HCT116 (cell line): ENCODE measurements around the gene RGS6. TPM values are rescaled to one million over a fixed set of nuclear protein-coding genes. Genes with fewer than 3 reads are reported as not detected.

Source experiments
- ATAC-seq: fragments of 200-7000 bp; cut with Tn5 transposase; 2 replicates; pipeline ENCODE4 v1.9.1; 2020; ENCODE audit warnings: mild to moderate bottlenecking, moderate library complexity
- BruUV-seq: library from RNA; stranded (reverse); fragments of 400-500 nt; replicated peaks from 2 replicates; lab custom pipeline; 2021; lab: Mats Ljungman, UMichigan
- CTCF ChIA-PET: fragments of 300-600 bp; sonication (Branson Sonifier 250); formaldehyde crosslinking; loops from one replicate; lab custom pipeline; 2021; ENCODE audit warnings: antibody characterized with exemption; lab: Charles Lee
- POLR2A ChIA-PET: fragments of 300-600, 350-600 bp; sonication (Branson Sonifier 250); formaldehyde crosslinking; loops from one replicate; lab custom pipeline; 2021; ENCODE audit warnings: antibody characterized with exemption; lab: Charles Lee
- RAD21 ChIA-PET, 2 experiments: fragments of 300-600 bp; sonication (Branson Sonifier 250); formaldehyde crosslinking; loops; one replicate each; lab custom pipeline; 2023; ENCODE audit warnings: low total read pairs in 2 of 2; ENCODE audit not compliant: uncharacterized antibody in 2 of 2, unreplicated experiment in 2 of 2, low non-redundant PET in 1 of 2; lab: Charles Lee
- DNase-seq: peaks from one replicate; pipeline ENCODE4 v3.0.0-alpha.2; 2010; ENCODE audit warnings: low read depth, low spot score
- H2AFZ ChIP-seq: fragments of 200-600 bp; shearing (Covaris generic), sonication (generic); 2 replicates; pipeline ENCODE4 v1.6.1; 2017; ENCODE audit warnings: low read depth, mixed run types, mixed read lengths, antibody characterized with exemption, low read length; ENCODE audit not compliant: poor library complexity, severe bottlenecking
- H3K27ac ChIP-seq: 2 replicates; pipeline ENCODE4 v1.5.1; 2012; ENCODE audit warnings: low read depth, low read length
- H3K27me3 ChIP-seq: fragments of 200-600 bp; sonication (generic); 2 replicates; pipeline ENCODE4 v1.6.1; 2016; ENCODE audit warnings: mixed run types, low read length, mixed read lengths; ENCODE audit not compliant: insufficient read depth
- H3K36me3 ChIP-seq, 2 experiments: fragments of 200-500 bp in 1 of 2; fragments of 200-600 bp in 1 of 2; sonication (Bioruptor generic) in 1 of 2; sonication (generic) in 1 of 2; 2 replicates each; pipeline versions ENCODE4 v1.5.1 to v1.6.1; 2014 to 2016; ENCODE audit warnings: low read length in 2 of 2, inconsistent platforms in 1 of 2, mixed read lengths in 1 of 2, mixed run types in 1 of 2; ENCODE audit not compliant: insufficient read depth in 2 of 2, control insufficient read depth in 1 of 2
- H3K4me1 ChIP-seq, 2 experiments: fragments of 200-600 bp in 1 of 2; sonication (generic) in 1 of 2; 2 replicates each; pipeline versions ENCODE4 v1.5.1 to v1.6.1; 2012 to 2017; ENCODE audit warnings: low read length in 2 of 2, inconsistent platforms in 1 of 2, mild to moderate bottlenecking in 1 of 2, mixed read lengths in 1 of 2, mixed run types in 1 of 2, moderate library complexity in 1 of 2; ENCODE audit not compliant: insufficient read depth in 2 of 2, control insufficient read depth in 1 of 2
- H3K4me2 ChIP-seq: fragments of 200-600 bp; sonication (generic); 2 replicates; pipeline ENCODE4 v1.6.1; 2017; ENCODE audit warnings: mixed run types, low read length, mixed read lengths
- H3K4me3 ChIP-seq, 2 experiments: fragments of 200-600 bp in 1 of 2; sonication (generic) in 1 of 2; replicated peaks in 1 of 2; 2 replicates each; pipeline ENCODE4 v1.5.1; 2011 to 2016; ENCODE audit warnings: low read length in 2 of 2, control low read depth in 1 of 2, low read depth in 1 of 2, mild to moderate bottlenecking in 1 of 2, mixed read lengths in 1 of 2, mixed run types in 1 of 2
- H3K79me2 ChIP-seq: fragments of 200-600 bp; sonication (generic); 2 replicates; pipeline ENCODE4 v1.6.1; 2017; ENCODE audit warnings: mild to moderate bottlenecking, mixed run types, low read length, moderate library complexity, mixed read lengths; ENCODE audit not compliant: insufficient read depth
- H3K9ac ChIP-seq: fragments of 200-600 bp; sonication (generic); 2 replicates; pipeline ENCODE4 v1.6.1; 2016; ENCODE audit warnings: low read length, mixed read lengths
- H3K9me2 ChIP-seq: fragments of 200-600 bp; sonication (generic), shearing (Covaris generic); 2 replicates; pipeline ENCODE4 v1.6.1; 2017; ENCODE audit warnings: mixed run types, mild to moderate bottlenecking, moderate library complexity; ENCODE audit not compliant: insufficient read depth
- H3K9me3 ChIP-seq, 2 experiments: fragments of 200-500 bp in 1 of 2; fragments of 200-600 bp in 1 of 2; sonication (Bioruptor generic) in 1 of 2; sonication (generic) in 1 of 2; 2 replicates each; pipeline ENCODE4 v1.6.1; 2014 to 2017; ENCODE audit warnings: low read length in 2 of 2, mixed read lengths in 2 of 2, inconsistent platforms in 1 of 2, low read depth in 1 of 2, mild to moderate bottlenecking in 1 of 2, mixed run types in 1 of 2, moderate library complexity in 1 of 2; ENCODE audit not compliant: control insufficient read depth in 1 of 2, insufficient read depth in 1 of 2
- H4K20me1 ChIP-seq: fragments of 200-600 bp; sonication (generic), shearing (Covaris generic); 2 replicates; pipeline ENCODE4 v1.6.1; 2017; ENCODE audit warnings: mixed run types, mild to moderate bottlenecking, moderate library complexity; ENCODE audit not compliant: insufficient read depth
- EGR1 ChIP-seq: IDR thresholded peaks from 2 replicates; pipeline ENCODE4 v1.6.1; 2012; ENCODE audit warnings: low read depth
- ELF1 ChIP-seq: IDR thresholded peaks from 2 replicates; pipeline ENCODE4 v1.6.1; 2012; ENCODE audit warnings: low read depth, borderline replicate concordance
- EZH2 ChIP-seq: fragments of 200-600 bp; sonication (generic); IDR thresholded peaks from 2 replicates; pipeline ENCODE4 v1.6.1; 2017; ENCODE audit warnings: antibody characterized with exemption, mixed run types
- EZH2phosphoT487 ChIP-seq: fragments of 200-600 bp; IDR thresholded peaks from 2 replicates; pipeline ENCODE4 v1.6.1; 2018; ENCODE audit warnings: antibody characterized with exemption, borderline replicate concordance
- POLR2A ChIP-seq: IDR thresholded peaks from 2 replicates; pipeline ENCODE4 v1.7.0; 2011; ENCODE audit warnings: borderline replicate concordance; ENCODE audit not compliant: insufficient read depth, insufficient read length; ENCODE audit errors: extremely low read depth
- SIN3A ChIP-seq: IDR thresholded peaks from 2 replicates; pipeline ENCODE4 v1.6.1; 2012; ENCODE audit warnings: low read depth
- SP1 ChIP-seq: IDR thresholded peaks from 2 replicates; pipeline ENCODE4 v1.6.1; 2012; ENCODE audit warnings: low read depth
- TCF7L2 ChIP-seq: IDR thresholded peaks from 2 replicates; pipeline ENCODE4 v1.7.0; 2011; ENCODE audit warnings: borderline replicate concordance, inconsistent platforms; ENCODE audit not compliant: insufficient read depth, insufficient read length; ENCODE audit errors: extremely low read depth
- YY1 ChIP-seq: IDR thresholded peaks from 2 replicates; pipeline ENCODE4 v1.6.1; 2011; ENCODE audit warnings: low read length, low read depth, moderate library complexity, mild to moderate bottlenecking; ENCODE audit not compliant: insufficient replicate concordance; ENCODE audit errors: extremely low read depth
- ZFX ChIP-seq: fragments of 450-650 bp; IDR thresholded peaks from 2 replicates; pipeline ENCODE4 v1.6.1; 2017
- ZNF274 ChIP-seq: fragments of 200-500 bp; sonication (Bioruptor generic); IDR thresholded peaks from 2 replicates; pipeline ENCODE4 v1.6.1; 2014; ENCODE audit warnings: mild to moderate bottlenecking, low read depth, low read length, inconsistent platforms
- intact Hi-C: fragments of 100-400 bp; cut with micrococcal nuclease; formaldehyde crosslinking; loops from 2 replicates; pipeline ENCODE4 v1.10.0; 2022
- total RNA-seq: library from RNA; stranded (reverse); gene quantifications from one replicate; pipeline ENCODE4 v1.2.1, GENCODE V29; 2021; ENCODE audit not compliant: unreplicated experiment
- TF ChIP-seq, protein P1 (sequence below): IDR thresholded peaks from 2 replicates; pipeline ENCODE4 v1.6.1; 2012
- TF ChIP-seq, protein P2 (sequence below): IDR thresholded peaks from 2 replicates; pipeline ENCODE4 v1.6.1; 2012; ENCODE audit warnings: low read depth

Gene RGS6
- total RNA-seq, 1 experiment from 2014 or later = 4.7 TPM

GRCh38 chr14:72075649-72076334 lies 143.6 kb downstream of the RGS6 start:
- no peaks in the 10 kb centered on the region for H3K9me3 ChIP-seq
- H3K4me2 ChIP-seq = no peak overlapping the region
- no peak for ATAC-seq
- CTCF ChIA-PET = no interaction called here
- no peak overlapping the region for H2AFZ ChIP-seq
- DNase-seq = no peak
- no peaks in the 10 kb centered on the region for H3K27me3 ChIP-seq
- no peaks in the 10 kb centered on the region for H3K9me2 ChIP-seq
- no peak overlapping the region for H3K4me3 ChIP-seq
- BruUV-seq = no TSS peak
- POLR2A ChIA-PET = no interaction called here
- RAD21 ChIA-PET = no interaction called here
- H3K4me1 ChIP-seq = no peaks in the 10 kb centered on the region
- intact Hi-C loops = no loop called here
- H3K27ac ChIP-seq = no peak overlapping the region
- H3K79me2 ChIP-seq = no peaks in the 10 kb centered on the region
- H4K20me1 ChIP-seq = no peaks in the 10 kb centered on the region
- TF ChIP-seq TCF7L2 (no peak), EGR1 (no peak), ELF1 (no peak), SIN3A (no peak), ZFX (no peak), EZH2 (no peak)
- TF ChIP-seq, protein P1, sequence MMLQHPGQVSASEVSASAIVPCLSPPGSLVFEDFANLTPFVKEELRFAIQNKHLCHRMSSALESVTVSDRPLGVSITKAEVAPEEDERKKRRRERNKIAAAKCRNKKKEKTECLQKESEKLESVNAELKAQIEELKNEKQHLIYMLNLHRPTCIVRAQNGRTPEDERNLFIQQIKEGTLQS = no peak
- no peak overlapping the region for H3K9ac ChIP-seq
- no peaks in the 10 kb centered on the region for H3K36me3 ChIP-seq

- Histone ChIP-seq H3K36me3 (no peaks in the 10 kb centered on the region), H3K4me2 (no peak overlapping the region), H2AFZ (no peak overlapping the region), H3K9me3 (no peaks in the 10 kb centered on the region), H3K79me2 (no peaks in the 10 kb centered on the region), H4K20me1 (no peaks in the 10 kb centered on the region), H3K27me3 (no peaks in the 10 kb centered on the region), H3K9me2 (no peaks in the 10 kb centered on the region), H3K4me1 (no peaks in the 10 kb centered on the region), H3K27ac (no peak overlapping the region), H3K4me3 (no peak overlapping the region), H3K9ac (no peak overlapping the region)
- no peak for DNase-seq
- ChIA-PET POLR2A (no interaction called here), CTCF (no interaction called here), RAD21 (no interaction called here)
- no peak for ATAC-seq
- intact Hi-C loops = no loop called here
- TF ChIP-seq, protein P2, sequence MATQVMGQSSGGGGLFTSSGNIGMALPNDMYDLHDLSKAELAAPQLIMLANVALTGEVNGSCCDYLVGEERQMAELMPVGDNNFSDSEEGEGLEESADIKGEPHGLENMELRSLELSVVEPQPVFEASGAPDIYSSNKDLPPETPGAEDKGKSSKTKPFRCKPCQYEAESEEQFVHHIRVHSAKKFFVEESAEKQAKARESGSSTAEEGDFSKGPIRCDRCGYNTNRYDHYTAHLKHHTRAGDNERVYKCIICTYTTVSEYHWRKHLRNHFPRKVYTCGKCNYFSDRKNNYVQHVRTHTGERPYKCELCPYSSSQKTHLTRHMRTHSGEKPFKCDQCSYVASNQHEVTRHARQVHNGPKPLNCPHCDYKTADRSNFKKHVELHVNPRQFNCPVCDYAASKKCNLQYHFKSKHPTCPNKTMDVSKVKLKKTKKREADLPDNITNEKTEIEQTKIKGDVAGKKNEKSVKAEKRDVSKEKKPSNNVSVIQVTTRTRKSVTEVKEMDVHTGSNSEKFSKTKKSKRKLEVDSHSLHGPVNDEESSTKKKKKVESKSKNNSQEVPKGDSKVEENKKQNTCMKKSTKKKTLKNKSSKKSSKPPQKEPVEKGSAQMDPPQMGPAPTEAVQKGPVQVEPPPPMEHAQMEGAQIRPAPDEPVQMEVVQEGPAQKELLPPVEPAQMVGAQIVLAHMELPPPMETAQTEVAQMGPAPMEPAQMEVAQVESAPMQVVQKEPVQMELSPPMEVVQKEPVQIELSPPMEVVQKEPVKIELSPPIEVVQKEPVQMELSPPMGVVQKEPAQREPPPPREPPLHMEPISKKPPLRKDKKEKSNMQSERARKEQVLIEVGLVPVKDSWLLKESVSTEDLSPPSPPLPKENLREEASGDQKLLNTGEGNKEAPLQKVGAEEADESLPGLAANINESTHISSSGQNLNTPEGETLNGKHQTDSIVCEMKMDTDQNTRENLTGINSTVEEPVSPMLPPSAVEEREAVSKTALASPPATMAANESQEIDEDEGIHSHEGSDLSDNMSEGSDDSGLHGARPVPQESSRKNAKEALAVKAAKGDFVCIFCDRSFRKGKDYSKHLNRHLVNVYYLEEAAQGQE = no peak
- TF ChIP-seq YY1 = no peak
- TF ChIP-seq EZH2phosphoT487 = no peak
- no peak for TF ChIP-seq TCF7L2
- no peak for TF ChIP-seq POLR2A
- TF ChIP-seq SP1 = no peak
- TF ChIP-seq ZNF274 = no peak
- no peak for TF ChIP-seq EZH2
- BruUV-seq = no TSS peak
Observed at GRCh38 chr14:72081137-72081536, 148.9 kb downstream of the RGS6 start.
